NCI-H2196 treated with DMSO at 0.1 percent for 48 hours (cell line): ENCODE measurements around the gene DLGAP1.
"Not testable (repeated sequence)": the region's sequence is repeated elsewhere in the genome, so short reads cannot be mapped to it uniquely, and the experiment has no call there.

Source experiments
- DNase-seq: peaks from one replicate; lab custom pipeline; 2025; ENCODE audit not compliant: unreplicated experiment; lab: John Stamatoyannopoulos, UW

DLGAP1 gene

GRCh38 chr18:4455113-4455811 is at the start of gene DLGAP1:
Gene DLGAP1 (minus strand): TSS chr18:4455307.
- no peak for DNase-seq

GRCh38 chr18:4494703-4495284 is 39.7 kb upstream of the DLGAP1 start:
- not testable (repeated sequence) for DNase-seq

GRCh38 chr18:4468511-4468910 is 13.4 kb upstream of the DLGAP1 start:
- DNase-seq, result no peak

- no peak for DNase-seq
Measured at GRCh38 chr18:4454537-4455112, 482 bp downstream of the DLGAP1 start.

GRCh38 chr18:4453874-4454536 is 1.1 kb downstream of the DLGAP1 start:
- DNase-seq, result no peak

GRCh38 chr18:4453567-4453873 is 1.6 kb downstream of the DLGAP1 start:
- DNase-seq, result no peak

- DNase-seq, result no peak
Measured at GRCh38 chr18:4450065-4450658, 4.9 kb downstream of the DLGAP1 start.

- DNase-seq, result no peak
Measured at GRCh38 chr18:4445902-4446301, 9.2 kb downstream of the DLGAP1 start.

GRCh38 chr18:4444306-4444705 is 10.8 kb downstream of the DLGAP1 start:
- no peak for DNase-seq

- DNase-seq, result no peak
Measured at GRCh38 chr18:4441098-4441497, 14.0 kb downstream of the DLGAP1 start.

- no peak for DNase-seq
Measured at GRCh38 chr18:4438938-4439337, 16.2 kb downstream of the DLGAP1 start.

GRCh38 chr18:4433717-4434116 is 21.4 kb downstream of the DLGAP1 start:
- no peak for DNase-seq

- no peak for DNase-seq
Measured at GRCh38 chr18:4430836-4431235, 24.3 kb downstream of the DLGAP1 start.

GRCh38 chr18:4417714-4418113 is 37.4 kb downstream of the DLGAP1 start:
- no peak for DNase-seq

- DNase-seq, result no peak
Measured at GRCh38 chr18:4416976-4417375, 38.1 kb downstream of the DLGAP1 start.

GRCh38 chr18:4412286-4412685 is 42.8 kb downstream of the DLGAP1 start:
- no peak for DNase-seq

GRCh38 chr18:4406856-4407255 is 48.3 kb downstream of the DLGAP1 start:
- DNase-seq, result no peak

GRCh38 chr18:4405965-4406364 is 49.1 kb downstream of the DLGAP1 start:
- DNase-seq, result no peak

- DNase-seq, result no peak
Measured at GRCh38 chr18:4403836-4404235, 51.3 kb downstream of the DLGAP1 start.

GRCh38 chr18:4400911-4401310 is 54.2 kb downstream of the DLGAP1 start:
- no peak for DNase-seq

GRCh38 chr18:4399929-4400328 is 55.2 kb downstream of the DLGAP1 start:
- no peak for DNase-seq

GRCh38 chr18:4394700-4395099 is 60.4 kb downstream of the DLGAP1 start:
- DNase-seq, result no peak
